Measurements from ENCODE around the gene HOXA3.

GRCh38 chr7:27152816-27153442 lies 546 bp upstream of the HOXA3 start:
- no peak for TF ChIP-seq CTCF (conservative IDR thresholded peaks at IDR 0.05; ENCODE audit: low read depth, low read length)
- no peak for TF ChIP-seq EZH2 (IDR thresholded peaks at IDR 0.05; ENCODE audit: low read length, unreplicated experiment)

All from PC-3 (cell line).